Activated CD4-positive, alpha-beta T cell treated with anti-CD3 and anti-CD28 coated beads, Interleukin-2, Interleukin-6, amounts not matched to agents 100 ng/mL and 50 ng/mL, durations not matched to agents 16 hours and 8 hours (primary cell): ENCODE results near the gene VCPKMT.

Source experiments
- DNase-seq: peaks from one replicate; pipeline ENCODE4 v3.0.0-alpha.2; 2020

Gene VCPKMT

DNA sequence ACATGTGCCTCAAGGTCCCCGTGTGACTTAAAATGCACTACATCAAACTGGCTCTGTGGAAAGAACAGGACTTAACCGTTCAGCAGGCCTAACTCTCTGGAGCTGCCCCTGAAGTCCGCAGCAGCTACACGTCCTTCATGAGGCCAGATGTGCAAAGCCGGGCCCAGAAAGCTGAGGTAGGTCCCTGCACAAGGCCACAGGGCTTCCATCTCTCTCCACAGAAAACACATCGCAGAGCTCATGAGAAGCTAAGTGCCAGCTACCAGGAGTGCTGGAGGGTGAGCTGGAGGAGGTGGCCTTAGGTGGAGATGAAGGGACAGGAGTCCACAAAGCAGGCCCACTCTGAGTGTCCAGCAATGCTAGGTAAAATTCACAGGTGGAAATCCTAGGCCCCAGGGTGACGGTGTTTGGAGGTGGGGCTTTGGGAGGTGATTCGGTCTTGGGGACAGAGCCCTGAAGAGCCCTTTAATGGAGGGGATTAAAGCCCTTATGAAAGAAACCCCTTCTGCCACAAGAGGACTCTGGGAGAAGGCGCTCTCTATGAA lies 52.4 kb downstream of the VCPKMT start:
- no peak for DNase-seq

DNA sequence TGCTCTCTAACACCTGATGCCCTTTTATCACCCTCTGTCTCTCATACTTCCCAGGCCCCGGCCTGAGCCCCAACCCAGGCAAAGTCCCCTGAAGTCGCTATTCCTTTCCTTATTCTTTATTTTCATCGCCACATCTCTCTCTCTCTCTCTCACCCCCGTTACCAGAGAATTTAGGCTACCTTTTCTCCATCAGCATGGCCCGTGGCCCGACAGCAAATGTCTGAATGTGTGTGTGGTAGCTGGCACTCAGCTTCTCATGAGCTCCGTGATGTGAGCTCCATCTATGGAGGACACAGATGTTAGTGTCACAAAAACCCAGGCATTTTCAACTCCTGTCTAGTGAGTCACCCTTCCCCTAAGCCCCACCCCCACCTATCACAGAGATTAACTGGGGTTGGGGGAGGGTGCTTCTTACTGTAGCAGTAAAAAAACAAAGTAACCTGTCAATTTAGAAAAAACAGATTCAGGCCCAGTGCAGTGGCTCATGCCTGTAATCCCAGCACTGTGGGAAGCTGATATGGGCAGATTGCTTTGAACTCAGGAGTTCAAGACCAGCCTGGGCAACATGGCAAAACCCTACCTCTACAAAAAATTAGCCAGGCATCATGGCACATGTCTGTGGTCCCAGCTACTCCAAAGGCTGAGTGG lies 53.8 kb downstream of the VCPKMT start:
- DNase-seq: peak; percentile 95

GRCh38 chr14:50061664-50062437 lies 54.5 kb downstream of the VCPKMT start:
- DNase-seq: peak; percentile 89

GRCh38 chr14:50060871-50061663 lies 55.3 kb downstream of the VCPKMT start:
- DNase-seq: peak; percentile 83

DNA sequence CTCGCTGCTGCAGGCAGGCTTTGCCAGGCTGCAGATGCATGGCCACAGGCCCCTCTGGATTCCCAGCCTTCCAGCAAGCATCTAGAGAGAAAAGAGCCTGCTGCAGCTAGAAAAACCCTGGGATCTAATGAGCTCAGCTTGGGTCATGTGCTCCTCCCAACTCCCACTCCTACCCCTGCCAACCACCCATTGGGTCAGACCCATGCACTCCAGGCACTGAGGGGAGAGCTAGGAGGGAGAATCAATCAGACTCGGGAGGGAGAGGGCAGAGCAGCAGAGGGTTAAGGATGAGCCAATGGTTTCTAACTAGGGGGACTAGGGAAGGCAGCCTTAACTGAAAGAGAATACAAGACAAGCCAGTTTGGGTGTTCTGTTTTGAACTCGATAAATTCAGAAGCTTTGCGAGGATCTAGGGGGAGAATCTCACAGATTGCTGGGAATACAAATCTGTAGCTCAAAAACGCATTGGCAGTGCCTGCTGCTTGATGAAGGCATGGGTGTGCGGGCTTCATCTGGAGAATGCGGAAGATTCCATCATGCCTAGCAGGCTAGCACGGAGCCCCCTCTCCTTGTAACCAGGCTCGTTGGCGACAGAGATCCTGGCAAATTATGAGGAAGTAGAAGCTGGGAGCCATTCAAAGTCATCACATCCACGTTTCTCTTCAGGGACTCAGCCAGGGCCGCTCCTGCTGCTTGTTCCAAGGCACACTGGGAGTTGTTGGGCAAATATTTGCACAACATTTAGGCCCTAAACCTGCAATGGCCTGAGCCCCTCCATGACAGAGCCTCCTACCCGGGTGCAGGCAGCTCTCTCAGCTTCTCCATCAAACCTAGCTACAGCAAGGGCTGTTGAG lies 56.4 kb downstream of the VCPKMT start:
- DNase-seq: no peak
